SK-N-SH (cell line): ENCODE data around the gene SHROOM1. TPM values are rescaled to one million over a fixed set of nuclear protein-coding genes. Genes with fewer than 3 reads are reported as not detected.

ENCODE experiments used
- CTCF ChIA-PET: fragments of 300-600, 350-600 bp; formaldehyde crosslinking; extraction: SDS; loops from one replicate; lab custom pipeline; 2021; lab: Yijun Ruan, JAX
- POLR2A ChIA-PET: fragments of 350-600 bp; sonication (Branson Sonifier 250); formaldehyde crosslinking; extraction: SDS; loops from one replicate; lab custom pipeline; 2020; ENCODE audit warnings: antibody characterized with exemption, inconsistent platforms; lab: Yijun Ruan, JAX
- DNase-seq: peaks from one replicate; pipeline ENCODE4 v3.0.0; 2012
- H2AFZ ChIP-seq: fragments of 200-600 bp; sonication (generic); 2 replicates; pipeline ENCODE4 v1.8.1; 2016; ENCODE audit warnings: antibody characterized with exemption, mild to moderate bottlenecking, low read depth
- H3F3A ChIP-seq: fragments of 200-600 bp; sonication (generic); replicated peaks from 2 replicates; pipeline ENCODE3; 2016; ENCODE audit warnings: antibody characterized with exemption, mild to moderate bottlenecking; ENCODE audit not compliant: insufficient read depth
- H3K27ac ChIP-seq, 2 experiments: fragments of 200-500 bp in 1 of 2; fragments of 200-600 bp in 1 of 2; sonication (Bioruptor generic) in 1 of 2; sonication (generic), shearing (Covaris generic) in 1 of 2; 2 replicates each; pipeline versions ENCODE4 v1.5.1 to v1.6.1; 2014 to 2016; ENCODE audit warnings: low read depth in 2 of 2, inconsistent platforms in 1 of 2, low read length in 1 of 2, mild to moderate bottlenecking in 1 of 2, mixed read lengths in 1 of 2
- H3K27me3 ChIP-seq: fragments of 200-600 bp; sonication (generic), shearing (Covaris generic); 2 replicates; pipeline ENCODE4 v1.6.1; 2016; ENCODE audit warnings: mixed run types; ENCODE audit not compliant: insufficient read depth
- H3K36me3 ChIP-seq, 2 experiments: fragments of 200-500 bp in 1 of 2; fragments of 200-600 bp in 1 of 2; sonication (Bioruptor generic) in 1 of 2; sonication (generic) in 1 of 2; replicated peaks in 1 of 2; 2 replicates each; pipeline versions ENCODE3 to v1.5.1; 2014 to 2016; ENCODE audit warnings: low read length in 1 of 2, mild to moderate bottlenecking in 1 of 2; ENCODE audit not compliant: insufficient read depth in 2 of 2, control insufficient read depth in 1 of 2
- H3K4me1 ChIP-seq, 2 experiments: fragments of 200-500 bp in 1 of 2; fragments of 200-600 bp in 1 of 2; sonication (Bioruptor generic) in 1 of 2; sonication (generic), shearing (Covaris generic) in 1 of 2; 2 replicates each; pipeline versions ENCODE4 v1.5.1 to v1.6.1; 2014 to 2016; ENCODE audit warnings: low read depth in 1 of 2, low read length in 1 of 2, mixed run types in 1 of 2; ENCODE audit not compliant: insufficient read depth in 2 of 2, control insufficient read depth in 1 of 2
- H3K4me2 ChIP-seq: fragments of 200-600 bp; sonication (generic), shearing (Covaris generic); 2 replicates; pipeline ENCODE4 v1.6.1; 2017; ENCODE audit warnings: mixed run types
- H3K4me3 ChIP-seq, 2 experiments: fragments of 200-500 bp in 1 of 2; fragments of 200-600 bp in 1 of 2; sonication (Bioruptor generic) in 1 of 2; sonication (generic), shearing (Covaris generic) in 1 of 2; 2 replicates each; pipeline versions ENCODE4 v1.5.1 to v1.8.1; 2014 to 2016; ENCODE audit warnings: low read depth in 2 of 2, inconsistent platforms in 1 of 2, low read length in 1 of 2, mild to moderate bottlenecking in 1 of 2, mixed read lengths in 1 of 2, moderate library complexity in 1 of 2
- H3K79me2 ChIP-seq: fragments of 200-600 bp; sonication (generic); 2 replicates; pipeline ENCODE4 v1.8.1; 2017; ENCODE audit warnings: mild to moderate bottlenecking; ENCODE audit not compliant: insufficient read depth
- H3K9ac ChIP-seq: fragments of 200-600 bp; sonication (generic); 2 replicates; pipeline ENCODE4 v1.6.1; 2017; ENCODE audit warnings: mixed run types
- H3K9me2 ChIP-seq: fragments of 200-600 bp; sonication (generic); 2 replicates; pipeline ENCODE4 v1.6.1; 2017; ENCODE audit warnings: mixed run types
- H3K9me3 ChIP-seq: fragments of 200-600 bp; sonication (generic); 2 replicates; pipeline ENCODE4 v1.6.1; 2017; ENCODE audit warnings: mixed run types, mild to moderate bottlenecking, moderate library complexity
- H4K20me1 ChIP-seq: fragments of 200-600 bp; sonication (generic); 2 replicates; pipeline ENCODE4 v1.6.1; 2017; ENCODE audit warnings: mild to moderate bottlenecking, mixed run types; ENCODE audit not compliant: insufficient read depth
- CHD2 ChIP-seq: fragments of 150-350 bp; IDR thresholded peaks from 2 replicates; pipeline ENCODE4 v1.6.1; 2018; ENCODE audit warnings: low read length; ENCODE audit not compliant: partially characterized antibody
- CTCF ChIP-seq: fragments of 200-600 bp; sonication (generic); IDR thresholded peaks from 2 replicates; pipeline ENCODE4 v1.6.1; 2017; ENCODE audit warnings: antibody characterized with exemption, mild to moderate bottlenecking, moderate library complexity
- ELF1 ChIP-seq: IDR thresholded peaks from 2 replicates; pipeline ENCODE4 v1.4.0; 2012
- EZH2phosphoT487 ChIP-seq: fragments of 200-600 bp; sonication (generic); IDR thresholded peaks from 2 replicates; pipeline ENCODE4 v1.6.1; 2017; ENCODE audit warnings: low read depth, mixed run types, mild to moderate bottlenecking, antibody characterized with exemption, moderate library complexity, borderline replicate concordance
- FOSL2 ChIP-seq: IDR thresholded peaks from 2 replicates; pipeline ENCODE4 v1.4.0; 2012; ENCODE audit warnings: low read depth, mild to moderate bottlenecking, moderate library complexity, borderline replicate concordance
- FOXJ3 ChIP-seq: sonication (generic); formaldehyde crosslinking; IDR thresholded peaks from 2 replicates; pipeline ENCODE4 v1.5.1; 2020; ENCODE audit warnings: mild to moderate bottlenecking, missing genetic modification reagents
- JUND ChIP-seq: IDR thresholded peaks from 2 replicates; pipeline ENCODE4 v1.4.0; 2012
- MEF2A ChIP-seq: IDR thresholded peaks from 2 replicates; pipeline ENCODE4 v1.4.0; 2012; ENCODE audit warnings: low read depth, borderline replicate concordance
- NRF1 ChIP-seq: IDR thresholded peaks from 2 replicates; pipeline ENCODE4 v1.6.1; 2012; ENCODE audit warnings: low read depth, mild to moderate bottlenecking, low read length
- POLR2AphosphoS5 ChIP-seq: IDR thresholded peaks from 2 replicates; pipeline ENCODE4 v1.6.1; 2012; ENCODE audit warnings: low read depth, low read length
- RAD21 ChIP-seq: IDR thresholded peaks from 2 replicates; pipeline ENCODE4 v1.6.1; 2012; ENCODE audit warnings: mild to moderate bottlenecking, low read length
- RCOR1 ChIP-seq: fragments of 150-350 bp; IDR thresholded peaks from 2 replicates; pipeline ENCODE4 v1.6.1; 2017; ENCODE audit warnings: antibody characterized with exemption, low read length
- REST ChIP-seq: IDR thresholded peaks from 2 replicates; pipeline ENCODE4 v1.6.1; 2012; ENCODE audit warnings: mild to moderate bottlenecking, low read depth, low read length, moderate library complexity
- RXRA ChIP-seq: IDR thresholded peaks from 2 replicates; pipeline ENCODE4 v1.4.0; 2012; ENCODE audit warnings: low read depth, mild to moderate bottlenecking, borderline replicate concordance
- SIN3A ChIP-seq: IDR thresholded peaks from 2 replicates; pipeline ENCODE4 v1.6.1; 2012; ENCODE audit warnings: low read depth, mild to moderate bottlenecking, low read length, moderate library complexity, borderline replicate concordance
- TCF12 ChIP-seq: IDR thresholded peaks from 2 replicates; pipeline ENCODE4 v1.4.0; 2012
- TEAD4 ChIP-seq: IDR thresholded peaks from 2 replicates; pipeline ENCODE4 v1.4.0; 2012; ENCODE audit warnings: mild to moderate bottlenecking, borderline replicate concordance; ENCODE audit not compliant: insufficient read depth
- USF1 ChIP-seq: IDR thresholded peaks from 2 replicates; pipeline ENCODE4 v1.4.0; 2012; ENCODE audit warnings: low read depth, borderline replicate concordance
- YY1 ChIP-seq: IDR thresholded peaks from 2 replicates; pipeline ENCODE4 v1.4.0; 2012; ENCODE audit warnings: low read depth, mild to moderate bottlenecking
- WGBS: methylation state at CpG from one replicate; pipeline ENCODE4 v1.1.6; 2017; ENCODE audit warnings: low lambda C conversion rate; 5-methylcytosine and 5-hydroxymethylcytosine counted together
- polyA plus RNA-seq, 3 experiments: library from polyadenylated mRNA; depleted of rRNA; stranded (reverse); fragments of >200 nt; gene quantifications; 2 replicates each; pipeline ENCODE4 v1.2.3, GENCODE V29; 2012

The SHROOM1 gene
- polyA plus RNA-seq, 1 of the 3 experiments (the other 2 are of a cell fraction): 3.8 TPM

- TF ChIP-seq REST (no peak), YY1 (no peak), EZH2phosphoT487 (no peak), FOXJ3 (CRISPR knock-in tag) (no peak), POLR2AphosphoS5 (no peak), USF1 (no peak)
Observed at GRCh38 chr5:132825834-132826391, 4.5 kb downstream of the SHROOM1 start (continued).

GRCh38 chr5:132825033-132825833, 5.2 kb downstream of the SHROOM1 start:
- no peak for DNase-seq
- Histone ChIP-seq H3K9me2 (no peaks in the 10 kb centered on the region), H3K79me2 (no peaks in the 10 kb centered on the region), H3K36me3 (no peaks in the 10 kb centered on the region), H3K4me1 (peaks cover 0 to 10% of the 10 kb centered on the region in 2 experiments; a peak in 1 of 4 replicates), H3K9ac (no peak overlapping the region), H3K4me2 (no peak overlapping the region), H3K27me3 (no peaks in the 10 kb centered on the region), H3K27ac (no peak overlapping the region), H4K20me1 (no peaks in the 10 kb centered on the region), H2AFZ (no peak overlapping the region), H3F3A (no peaks in the 10 kb centered on the region), H3K4me3 (no peak overlapping the region), H3K9me3 (no peaks in the 10 kb centered on the region)
- WGBS: 95% methylated on average over 50 of the region's 71 CpGs
- ChIA-PET POLR2A (no interaction called here), CTCF (interaction anchor here (1.3 to 6.8 kb wide), 3 partner anchors 11 to 298 kb away, joined by 3 to 88 read pairs (median 3); no protein-coding TSS in a partner anchor)
- no peak for TF ChIP-seq RXRA
- TF ChIP-seq RAD21: no peak
- TF ChIP-seq ELF1: no peak
- TF ChIP-seq POLR2AphosphoS5: no peak
- TF ChIP-seq MEF2A: no peak
- no peak for TF ChIP-seq TEAD4
- TF ChIP-seq JUND: no peak
- no peak for TF ChIP-seq RCOR1
- no peak for TF ChIP-seq FOSL2
- TF ChIP-seq TCF12: no peak
- no peak for TF ChIP-seq USF1
- no peak for TF ChIP-seq CTCF
- no peak for TF ChIP-seq YY1
- no peak for TF ChIP-seq NRF1
- TF ChIP-seq CHD2: no peak
- TF ChIP-seq REST: no peak
- TF ChIP-seq SIN3A: no peak
